Activated T-cell treated with anti-CD3 and anti-CD28 coated beads, Interleukin-2, amount 50 U/mL, for 24 hours (primary cell): Measurements from ENCODE around the gene KCTD19.

ENCODE experiments used
- DNase-seq: peaks from one replicate; pipeline ENCODE4 v3.0.0-alpha.2; 2020
- H3K27ac Mint-ChIP-seq: 2 replicates; pipeline ENCODE4 v1.8.0; 2020; ENCODE audit warnings: mild to moderate bottlenecking, mixed read lengths
- H3K27me3 Mint-ChIP-seq: 2 replicates; pipeline ENCODE4 v1.8.0; 2020; ENCODE audit warnings: mixed read lengths
- H3K36me3 Mint-ChIP-seq: 2 replicates; pipeline ENCODE4 v1.8.0; 2020; ENCODE audit warnings: low read depth, mixed read lengths
- H3K4me1 Mint-ChIP-seq: 2 replicates; pipeline ENCODE4 v1.8.0; 2020; ENCODE audit warnings: low read depth, mixed read lengths
- H3K4me3 Mint-ChIP-seq: 2 replicates; pipeline ENCODE4 v1.8.0; 2020; ENCODE audit warnings: mild to moderate bottlenecking, moderate library complexity, mixed read lengths
- H3K9me3 Mint-ChIP-seq: 2 replicates; pipeline ENCODE4 v1.8.0; 2020; ENCODE audit warnings: mixed read lengths

Gene KCTD19

GRCh38 chr16:67250045-67250327, 76.6 kb downstream of the KCTD19 start:
- Mint-ChIP-seq H3K9me3 (no peaks in the 10 kb centered on the region), H3K27ac (no peak overlapping the region), H3K36me3 (peaks cover 11% of the 10 kb centered on the region), H3K27me3 (peaks cover 12% of the 10 kb centered on the region), H3K4me3 (peak overlapping the region; percentile 79), H3K4me1 (peaks cover 35% of the 10 kb centered on the region)
- no peak for DNase-seq

GRCh38 chr16:67249178-67250044, 77.1 kb downstream of the KCTD19 start:
- no peaks in the 10 kb centered on the region for H3K9me3 Mint-ChIP-seq
- H3K27ac Mint-ChIP-seq, result peak overlapping the region; percentile 71
- H3K4me1 Mint-ChIP-seq, result peaks cover 41% of the 10 kb centered on the region
- H3K36me3 Mint-ChIP-seq, result peaks cover 13% of the 10 kb centered on the region
- DNase-seq, result no peak
- H3K27me3 Mint-ChIP-seq, result peaks cover 12% of the 10 kb centered on the region
- peak overlapping the region; percentile 79 for H3K4me3 Mint-ChIP-seq

- no peaks in the 10 kb centered on the region for H3K9me3 Mint-ChIP-seq
- H3K36me3 Mint-ChIP-seq, result peaks cover 14% of the 10 kb centered on the region
- peak; percentile 69 for DNase-seq
- peak within 1 kb of the TSS; percentile 93 for H3K4me3 Mint-ChIP-seq
- H3K4me1 Mint-ChIP-seq, result peaks cover 49% of the 10 kb centered on the region
- H3K27me3 Mint-ChIP-seq, result peaks cover 12% of the 10 kb centered on the region
- H3K27ac Mint-ChIP-seq, result peak within 1 kb of the TSS; percentile 85
Observed at GRCh38 chr16:67248401-67249177, 78.0 kb downstream of the KCTD19 start, which contains the start of gene SLC9A5. SLC9A5 (plus strand) TSS chr16:67248979; CDS start chr16:67249015, 36 bp downstream.

GRCh38 chr16:67248073-67248400, 78.5 kb downstream of the KCTD19 start:
- H3K27me3 Mint-ChIP-seq, result peaks cover 12% of the 10 kb centered on the region
- DNase-seq, result peak; percentile 61
- H3K9me3 Mint-ChIP-seq, result no peaks in the 10 kb centered on the region
- H3K4me1 Mint-ChIP-seq, result peaks cover 53% of the 10 kb centered on the region
- H3K27ac Mint-ChIP-seq, result peak overlapping the region; percentile 85
- H3K4me3 Mint-ChIP-seq, result peak overlapping the region; percentile 93
- peaks cover 15% of the 10 kb centered on the region for H3K36me3 Mint-ChIP-seq

GRCh38 chr16:67247192-67248072, 79.1 kb downstream of the KCTD19 start, which contains the start of gene FHOD1:
FHOD1 (minus strand) TSS chr16:67247481; CDS start chr16:67247410, 71 bp downstream.
- H3K27me3 Mint-ChIP-seq, result peaks cover 12% of the 10 kb centered on the region
- no peaks in the 10 kb centered on the region for H3K9me3 Mint-ChIP-seq
- H3K4me1 Mint-ChIP-seq, result peaks cover 55% of the 10 kb centered on the region
- H3K4me3 Mint-ChIP-seq, result peak within 1 kb of the TSS; percentile 93
- peak within 1 kb of the TSS; percentile 85 for H3K27ac Mint-ChIP-seq
- DNase-seq, result peak; percentile 99
- peaks cover 15% of the 10 kb centered on the region for H3K36me3 Mint-ChIP-seq

- Mint-ChIP-seq H3K4me3 (peak overlapping the region; percentile 93), H3K4me1 (peaks cover 60% of the 10 kb centered on the region), H3K27me3 (peaks cover 12% of the 10 kb centered on the region), H3K36me3 (peaks cover 15% of the 10 kb centered on the region), H3K27ac (peak overlapping the region; percentile 85), H3K9me3 (no peaks in the 10 kb centered on the region)
- no peak for DNase-seq
Observed at GRCh38 chr16:67246756-67247191, 79.8 kb downstream of the KCTD19 start.

GRCh38 chr16:67246081-67246755, 80.3 kb downstream of the KCTD19 start:
- Mint-ChIP-seq H3K27me3 (peaks cover 12% of the 10 kb centered on the region), H3K27ac (peak overlapping the region; percentile 85), H3K9me3 (no peaks in the 10 kb centered on the region), H3K36me3 (peaks cover 18% of the 10 kb centered on the region), H3K4me1 (peaks cover 65% of the 10 kb centered on the region), H3K4me3 (peak overlapping the region; percentile 93)
- DNase-seq, result peak; percentile 69

GRCh38 chr16:67245674-67246080, 80.9 kb downstream of the KCTD19 start:
- Mint-ChIP-seq H3K36me3 (peaks cover 18% of the 10 kb centered on the region), H3K4me3 (peak overlapping the region; percentile 93), H3K27me3 (peaks cover 12% of the 10 kb centered on the region), H3K9me3 (no peaks in the 10 kb centered on the region), H3K4me1 (peaks cover 68% of the 10 kb centered on the region), H3K27ac (peak overlapping the region; percentile 98)
- no peak for DNase-seq

- no peaks in the 10 kb centered on the region for H3K9me3 Mint-ChIP-seq
- DNase-seq, result no peak
- H3K4me1 Mint-ChIP-seq, result peaks cover 66% of the 10 kb centered on the region
- peaks cover 21% of the 10 kb centered on the region for H3K36me3 Mint-ChIP-seq
- peak overlapping the region; percentile 98 for H3K27ac Mint-ChIP-seq
- H3K4me3 Mint-ChIP-seq, result peak overlapping the region; percentile 93
- H3K27me3 Mint-ChIP-seq, result peaks cover 10% of the 10 kb centered on the region
Observed at GRCh38 chr16:67245186-67245585, 81.4 kb downstream of the KCTD19 start.

- H3K9me3 Mint-ChIP-seq, result no peaks in the 10 kb centered on the region
- H3K36me3 Mint-ChIP-seq, result peaks cover 27% of the 10 kb centered on the region
- H3K4me3 Mint-ChIP-seq, result peak overlapping the region; percentile 93
- H3K4me1 Mint-ChIP-seq, result peaks cover 62% of the 10 kb centered on the region
- peak; percentile 78 for DNase-seq
- H3K27me3 Mint-ChIP-seq, result peaks cover 4% of the 10 kb centered on the region
- H3K27ac Mint-ChIP-seq, result peak overlapping the region; percentile 98
Observed at GRCh38 chr16:67244387-67245185, 82.0 kb downstream of the KCTD19 start.

GRCh38 chr16:67243481-67243880, 83.1 kb downstream of the KCTD19 start:
- H3K4me1 Mint-ChIP-seq, result peaks cover 53% of the 10 kb centered on the region
- H3K4me3 Mint-ChIP-seq, result peak overlapping the region; percentile 93
- no peaks in the 10 kb centered on the region for H3K9me3 Mint-ChIP-seq
- DNase-seq, result no peak
- H3K36me3 Mint-ChIP-seq, result peaks cover 39% of the 10 kb centered on the region
- H3K27me3 Mint-ChIP-seq, result no peaks in the 10 kb centered on the region
- peak overlapping the region; percentile 98 for H3K27ac Mint-ChIP-seq

GRCh38 chr16:67242138-67242730, 84.3 kb downstream of the KCTD19 start:
- Mint-ChIP-seq H3K4me3 (no peak overlapping the region), H3K4me1 (peaks cover 44% of the 10 kb centered on the region), H3K27me3 (no peaks in the 10 kb centered on the region), H3K9me3 (no peaks in the 10 kb centered on the region), H3K36me3 (peaks cover 51% of the 10 kb centered on the region), H3K27ac (peak overlapping the region; percentile 92)
- no peak for DNase-seq
